NCI-H774 (cell line): ENCODE data around the gene ADAMTSL4.

ENCODE experiments used
- DNase-seq: peaks from one replicate; lab custom pipeline; 2025; lab: John Stamatoyannopoulos, UW

ADAMTSL4 gene

GRCh38 chr1:150548632-150549495, at the start of gene ADAMTSL4:
Gene ADAMTSL4 (plus strand): TSS chr1:150549408. CDS start chr1:150552289, 2,881 bp downstream.
- DNase-seq = peak; percentile 45

GRCh38 chr1:150505431-150505830, 43.8 kb upstream of the ADAMTSL4 start:
- no peak for DNase-seq

GRCh38 chr1:150507912-150508864, 41.0 kb upstream of the ADAMTSL4 start, which contains the start of gene ECM1:
Gene ECM1 (plus strand): TSS chr1:150508109. CDS start chr1:150508210, 101 bp downstream.
- no peak for DNase-seq

GRCh38 chr1:150508982-150509381, 40.2 kb upstream of the ADAMTSL4 start:
- DNase-seq = no peak

GRCh38 chr1:150511551-150511950, 37.7 kb upstream of the ADAMTSL4 start:
- peak; percentile 50 for DNase-seq

GRCh38 chr1:150511985-150512660, 37.1 kb upstream of the ADAMTSL4 start:
- no peak for DNase-seq

GRCh38 chr1:150512846-150513245, 36.4 kb upstream of the ADAMTSL4 start:
- DNase-seq = no peak

GRCh38 chr1:150513351-150513791, 35.8 kb upstream of the ADAMTSL4 start:
- no peak for DNase-seq

GRCh38 chr1:150514260-150514659, 34.9 kb upstream of the ADAMTSL4 start:
- DNase-seq = no peak

- DNase-seq = no peak
Observed at GRCh38 chr1:150514913-150515327, 34.3 kb upstream of the ADAMTSL4 start.

- peak; percentile 96 for DNase-seq
Observed at GRCh38 chr1:150515328-150516049, 33.7 kb upstream of the ADAMTSL4 start, which contains the start of gene FALEC. Gene FALEC (plus strand): TSS chr1:150515752.

- DNase-seq = peak; percentile 13
Observed at GRCh38 chr1:150516050-150516591, 33.1 kb upstream of the ADAMTSL4 start.

GRCh38 chr1:150516616-150517015, 32.6 kb upstream of the ADAMTSL4 start:
- DNase-seq = no peak

GRCh38 chr1:150521196-150521968, 27.8 kb upstream of the ADAMTSL4 start:
- no peak for DNase-seq

GRCh38 chr1:150525348-150525747, 23.9 kb upstream of the ADAMTSL4 start:
- DNase-seq = no peak

GRCh38 chr1:150528196-150528595, 21.0 kb upstream of the ADAMTSL4 start:
- DNase-seq = no peak

GRCh38 chr1:150529017-150529416, 20.2 kb upstream of the ADAMTSL4 start:
- peak; percentile 24 for DNase-seq

- no peak for DNase-seq
Observed at GRCh38 chr1:150530491-150531159, 18.6 kb upstream of the ADAMTSL4 start.

GRCh38 chr1:150532860-150533259, 16.3 kb upstream of the ADAMTSL4 start:
- no peak for DNase-seq
